GM21390 (cell line): ENCODE measurements around the gene BICRAL.
"Not testable (repeated sequence)": the region's sequence is repeated elsewhere in the genome, so short reads cannot be mapped to it uniquely, and the experiment has no call there.

Source experiments
- ATAC-seq: cut with Tn5 transposase; IDR thresholded peaks from one replicate; pipeline ENCODE4 v1.9.1; 2021; ENCODE audit not compliant: unreplicated experiment

BICRAL gene

DNA sequence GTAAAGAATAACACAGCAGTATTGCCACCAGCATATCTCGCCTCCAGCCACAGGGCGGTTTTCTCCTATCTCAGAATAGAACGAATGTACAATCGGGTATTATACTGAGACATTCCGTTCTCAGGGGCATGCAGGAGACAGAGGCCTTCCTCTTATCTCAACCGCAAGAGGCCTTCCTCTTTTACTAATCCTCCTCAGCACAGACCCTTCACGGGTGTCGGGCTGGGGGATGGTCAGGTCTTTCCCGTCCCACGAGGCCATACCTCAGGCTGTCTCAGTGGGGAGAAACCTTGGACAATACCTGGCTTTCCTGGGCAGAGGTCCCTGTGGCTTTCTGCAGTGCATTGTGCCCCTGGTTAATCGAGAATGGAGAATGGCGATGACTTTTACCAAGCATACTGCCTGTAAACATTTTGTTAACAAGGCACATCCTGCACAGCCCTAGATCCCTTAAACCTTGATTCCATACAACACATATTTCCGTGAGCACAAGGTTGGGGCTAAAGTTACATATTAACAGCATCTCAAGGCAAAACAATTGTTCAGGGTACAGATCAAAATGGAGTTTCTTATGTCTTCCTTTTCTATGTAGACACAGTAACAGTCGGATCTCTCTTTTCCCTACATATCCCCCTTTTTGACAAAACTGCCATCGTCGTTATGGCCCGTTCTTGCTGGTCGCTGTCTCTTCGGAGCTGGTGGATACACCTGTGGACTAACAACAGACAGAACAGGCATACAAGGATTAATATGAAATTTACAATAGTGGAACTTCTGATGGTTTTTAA is 112.4 kb downstream of the BICRAL start:
- not testable (repeated sequence) for ATAC-seq

DNA sequence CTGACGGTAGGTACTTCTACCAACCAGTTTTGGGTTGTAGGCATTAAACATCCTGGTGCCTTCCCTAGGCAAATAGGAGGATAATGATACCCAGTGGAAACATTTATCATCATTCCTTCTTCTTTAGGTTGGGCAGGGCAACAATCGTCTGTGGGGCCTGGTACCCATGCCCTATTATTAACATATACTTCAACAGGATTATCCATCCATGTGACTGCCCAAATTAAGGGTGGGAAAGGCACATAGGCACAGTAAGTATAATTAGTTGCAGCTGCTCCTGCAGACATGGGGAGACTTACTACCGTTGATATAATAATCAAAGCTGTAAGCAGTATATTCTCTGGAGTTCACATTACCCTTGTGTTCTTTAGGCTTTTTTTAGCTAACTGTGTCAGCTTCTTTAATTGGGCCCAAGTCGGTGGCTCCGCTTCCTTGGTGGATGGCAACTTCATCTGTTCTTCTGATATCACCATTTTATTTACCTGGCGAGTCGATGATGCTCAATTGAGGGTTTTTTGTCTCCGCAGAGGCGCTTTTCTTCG is 114.4 kb downstream of the BICRAL start:
- no peak for ATAC-seq

DNA sequence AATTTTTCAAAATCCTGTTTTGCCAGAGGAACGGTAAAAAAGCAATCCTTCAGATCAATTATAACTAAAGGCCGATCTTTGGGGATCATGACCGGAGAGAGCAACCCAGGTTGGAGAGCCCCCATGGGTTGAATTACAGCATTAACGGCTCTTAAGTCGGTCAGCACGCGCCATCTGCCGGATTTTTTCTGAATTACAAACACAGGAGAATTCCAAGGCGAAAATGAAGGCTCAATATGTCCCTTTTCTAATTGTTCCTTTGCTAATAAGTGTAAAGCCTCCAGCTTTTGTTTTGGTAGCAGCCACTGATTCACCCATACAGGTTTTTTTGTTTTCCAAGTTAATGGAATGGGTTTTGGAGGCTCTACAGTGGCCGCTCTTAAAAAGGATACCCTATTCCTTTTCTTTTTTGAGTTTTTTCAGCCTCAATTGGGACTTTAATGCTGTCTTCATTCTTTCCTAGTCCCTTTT is 117.1 kb downstream of the BICRAL start:
- ATAC-seq: no peak

DNA sequence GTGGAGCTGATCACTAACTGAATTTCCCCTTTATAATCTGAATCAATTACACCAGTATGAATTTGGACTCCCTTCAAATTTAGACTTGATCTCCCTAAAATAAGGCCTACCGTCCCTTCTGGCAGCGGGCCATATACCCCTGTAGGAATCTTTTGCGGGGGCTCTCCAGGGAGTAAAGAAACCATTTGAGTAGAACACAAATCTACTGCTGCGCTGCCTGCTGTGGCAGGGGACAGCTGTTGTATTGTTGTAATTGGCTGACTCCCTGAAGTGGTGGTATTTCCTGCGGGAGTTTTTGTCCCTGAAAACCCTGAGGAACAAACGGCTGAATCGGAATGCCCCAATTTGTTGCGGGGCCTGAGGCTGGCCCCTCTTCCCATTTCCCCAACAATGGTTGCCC is 118.0 kb downstream of the BICRAL start:
- ATAC-seq: no peak

DNA sequence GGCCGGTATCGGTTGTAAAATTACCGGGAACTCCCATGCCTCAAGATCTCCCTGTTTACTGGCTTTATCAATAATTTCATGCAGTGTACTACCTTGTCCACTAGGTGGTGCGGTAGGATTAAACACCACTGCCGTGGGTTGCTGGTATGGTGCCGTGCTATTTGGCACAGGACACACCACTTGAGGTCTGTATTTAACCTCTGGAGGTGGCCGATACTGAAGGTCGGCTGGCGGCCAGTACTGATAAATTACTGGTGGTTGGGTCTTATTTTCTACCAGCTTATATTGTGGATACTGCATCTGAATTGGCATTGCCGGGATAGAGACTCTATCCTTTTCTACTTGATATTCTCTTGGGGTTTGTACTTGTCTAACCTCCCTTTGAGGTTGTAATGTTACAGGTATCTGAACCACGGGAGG is 119.7 kb downstream of the BICRAL start:
- no peak for ATAC-seq

DNA sequence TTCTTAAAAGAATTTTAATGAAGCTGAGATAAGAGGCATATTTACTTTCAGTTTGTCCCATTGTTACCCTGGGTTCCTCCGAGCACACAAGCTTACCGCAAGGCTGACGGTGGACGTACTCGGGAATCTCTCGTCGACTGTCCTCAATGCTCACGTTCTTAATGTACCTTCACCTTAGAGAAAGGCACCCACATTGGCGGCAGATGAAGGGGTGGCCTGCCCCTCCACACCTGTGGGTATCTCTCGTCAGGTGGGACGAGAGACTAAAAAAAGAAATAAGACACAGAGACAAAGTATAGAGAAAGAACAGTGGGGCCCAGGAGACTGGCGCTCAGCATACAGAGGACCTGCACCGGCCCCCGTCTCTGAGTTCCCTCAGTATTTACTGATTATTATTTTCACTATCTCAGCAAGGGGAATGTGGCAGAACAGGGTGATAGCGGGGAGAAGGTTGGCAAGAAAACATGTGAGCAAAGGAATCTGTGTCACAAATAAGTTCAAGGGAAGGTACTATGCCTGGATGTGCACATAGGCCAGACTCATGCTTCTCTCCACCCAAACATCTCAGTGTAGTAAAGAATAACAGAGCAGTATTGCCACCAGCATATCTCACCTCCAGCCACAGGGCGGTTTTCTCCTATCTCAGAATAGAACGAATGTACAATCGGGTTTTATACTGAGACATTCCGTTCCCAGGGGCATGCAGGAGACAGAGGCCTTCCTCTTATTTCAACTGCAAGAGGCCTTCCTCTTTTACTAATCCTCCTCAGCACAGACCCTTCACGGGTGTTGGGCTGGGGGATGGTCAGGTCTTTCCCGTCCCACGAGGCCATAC is 120.8 kb downstream of the BICRAL start:
- not testable (repeated sequence) for ATAC-seq

DNA sequence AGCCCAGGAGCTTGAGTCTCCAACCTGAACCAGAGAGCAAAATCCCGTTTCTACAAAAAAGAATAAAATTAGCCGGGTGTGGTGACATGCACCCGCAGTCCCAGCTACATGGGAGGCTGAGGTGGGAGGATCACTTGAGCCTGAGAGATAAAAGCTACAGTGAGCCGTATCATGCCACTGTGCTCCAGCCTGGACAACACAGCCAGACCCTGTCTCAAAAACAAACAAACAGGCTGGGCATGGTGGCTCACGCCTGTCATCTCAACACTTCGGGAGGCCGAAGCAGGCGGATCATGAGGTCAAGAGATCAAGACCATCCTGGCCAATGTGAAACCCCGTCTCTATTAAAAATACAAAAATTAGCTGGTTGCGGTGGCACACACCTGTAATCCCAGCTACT is 122.6 kb downstream of the BICRAL start:
- ATAC-seq: no peak

DNA sequence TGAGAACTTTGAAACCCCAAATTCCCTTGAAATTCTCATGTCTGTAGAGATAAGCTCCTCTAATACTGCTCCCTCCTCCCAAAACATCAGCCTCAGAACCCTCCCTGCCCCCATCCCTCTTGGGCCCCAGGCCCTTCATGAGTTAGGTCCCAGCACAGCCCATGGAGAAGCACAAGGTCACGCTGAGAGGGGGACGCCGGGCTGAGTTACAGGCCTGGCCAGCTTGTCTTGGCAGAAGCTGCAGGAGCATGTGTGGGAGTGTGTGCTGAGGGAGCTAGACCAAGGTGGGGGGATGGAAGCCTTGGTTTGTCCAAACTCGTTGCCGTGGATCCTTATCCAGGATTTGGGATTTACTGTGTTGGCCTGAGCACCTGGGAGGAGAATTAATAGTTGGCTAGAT is 125.5 kb downstream of the BICRAL start:
- no peak for ATAC-seq

DNA sequence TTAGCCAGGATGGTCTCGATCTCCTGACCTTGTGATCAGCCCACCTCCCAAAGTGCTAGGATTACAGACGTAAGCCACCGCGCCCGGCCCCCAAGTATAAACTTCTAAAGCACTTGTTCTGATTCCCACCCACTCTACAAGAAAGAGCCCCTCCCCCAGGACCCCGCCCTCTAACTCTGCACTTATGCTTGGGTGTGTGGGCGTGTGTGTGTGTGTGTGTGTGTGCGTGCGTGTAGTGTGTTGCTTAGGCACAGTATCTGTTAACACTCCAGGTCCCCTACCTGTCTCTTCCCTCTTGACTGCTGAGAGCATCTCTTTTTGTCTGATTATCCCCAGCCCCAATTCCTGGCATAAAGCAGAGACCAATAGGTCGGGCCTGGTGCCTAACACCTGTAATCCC is 128.0 kb downstream of the BICRAL start:
- ATAC-seq: no peak

DNA sequence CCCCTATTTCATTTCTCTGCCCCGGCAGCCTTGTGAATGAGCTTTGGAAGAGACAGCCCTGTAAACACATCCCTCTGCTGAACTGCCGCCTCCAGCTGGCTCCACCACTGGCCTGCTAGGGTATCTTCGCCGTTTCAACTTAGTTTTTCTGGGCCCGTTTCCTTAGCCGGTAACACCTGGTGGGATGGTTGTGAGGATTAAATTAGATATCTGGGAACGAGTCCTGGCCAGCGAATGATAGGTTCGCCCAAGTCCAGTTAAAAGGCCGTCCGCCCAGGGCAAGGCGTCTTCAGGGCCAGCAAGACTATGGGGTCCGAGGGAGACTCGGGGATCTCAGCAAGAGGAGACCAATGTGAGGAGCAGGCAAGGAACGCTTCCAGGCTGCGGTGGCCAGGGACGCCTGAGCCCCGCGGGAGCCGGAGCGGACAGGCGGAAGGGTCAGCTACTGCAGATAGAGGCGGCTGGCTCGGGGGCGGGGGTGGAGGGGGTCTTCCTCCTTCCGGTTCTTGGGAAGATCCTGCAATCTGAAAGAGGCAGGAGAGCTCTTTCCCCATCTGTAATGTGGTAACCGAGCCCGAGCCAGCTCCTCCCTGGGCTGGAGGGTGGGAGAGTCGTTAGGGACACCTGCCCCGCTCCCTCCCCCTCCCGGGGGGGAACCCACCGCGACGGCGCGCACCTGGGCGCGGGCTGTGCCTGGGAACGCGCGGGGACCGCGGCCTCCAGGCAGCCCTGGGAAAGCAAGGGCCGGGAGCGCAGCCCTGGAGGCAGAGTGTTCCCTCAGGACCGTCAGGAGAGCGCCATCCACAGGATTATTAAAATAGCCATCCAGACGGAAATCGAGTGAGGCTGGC is 129.5 kb downstream of the BICRAL start:
- ATAC-seq: no peak

DNA sequence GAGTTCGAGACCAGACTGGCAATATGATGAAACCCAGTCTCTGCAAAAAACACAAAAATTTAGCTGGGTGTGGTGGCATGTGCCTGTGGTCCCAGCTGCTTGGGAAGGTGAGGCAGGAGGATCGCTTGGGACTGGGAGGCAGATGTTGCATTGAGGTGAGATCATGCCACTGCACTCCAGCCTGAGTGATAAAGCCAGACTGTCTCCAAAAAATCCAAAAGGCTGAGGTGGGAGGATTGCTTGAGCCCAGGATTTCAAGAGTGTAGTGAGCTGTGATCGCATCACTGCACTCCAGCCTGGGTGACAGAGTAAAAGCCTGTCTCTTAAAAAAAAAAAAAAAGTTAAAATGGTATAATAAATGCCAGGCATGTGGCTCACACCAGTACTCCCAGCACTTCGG is 132.7 kb downstream of the BICRAL start:
- no peak for ATAC-seq

DNA sequence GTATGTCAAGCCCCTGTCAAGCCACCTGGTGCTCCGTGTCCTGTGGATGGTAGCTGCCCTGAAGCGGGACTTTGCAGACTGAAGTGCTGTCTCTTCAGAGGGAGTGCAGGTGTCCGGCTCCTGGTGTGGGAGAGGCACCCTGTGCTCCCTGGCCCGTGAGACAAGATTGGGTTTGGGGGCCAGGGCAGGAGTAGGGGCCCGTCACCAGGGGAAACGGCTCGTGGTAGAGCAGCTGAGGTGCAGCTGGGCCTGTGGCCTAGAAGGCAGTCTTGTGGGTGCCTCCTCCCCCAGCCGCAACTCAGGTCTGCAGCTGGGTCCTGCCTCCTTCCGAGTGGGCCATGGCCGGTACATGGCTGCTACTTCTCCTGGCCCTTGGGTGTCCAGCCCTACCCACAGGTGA is 133.9 kb downstream of the BICRAL start, which contains the start of gene PTCRA:
Gene PTCRA (plus strand): TSS at position 322 of the 400 bp plus-strand sequence. CDS start 17 bp downstream, at position 339.
- ATAC-seq: no peak

DNA sequence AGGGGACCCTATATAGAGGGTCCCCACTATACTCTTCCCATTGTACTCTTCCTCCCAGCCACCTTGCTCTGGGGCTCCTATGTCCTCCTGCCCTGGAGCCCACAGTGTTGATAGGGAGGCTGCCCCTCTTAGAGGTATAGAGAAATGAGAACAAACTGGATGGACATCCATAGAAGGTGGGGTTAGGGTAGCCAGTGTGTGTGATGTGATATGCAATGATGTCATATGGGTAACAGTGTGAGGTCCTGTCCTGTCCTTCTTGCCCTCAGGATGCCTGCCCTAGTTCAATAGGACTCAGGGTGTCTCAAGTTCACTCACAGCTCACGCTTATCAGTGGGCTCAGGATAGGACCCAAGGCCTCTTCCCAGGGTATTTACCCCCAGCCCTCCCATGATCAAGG is 134.4 kb downstream of the BICRAL start:
- no peak for ATAC-seq
